IMR-90 (cell line): ENCODE results near the gene CDH16. TPM values are rescaled to one million over a fixed set of nuclear protein-coding genes. Genes with fewer than 3 reads are reported as not detected.

ENCODE experiments used
- ATAC-seq: fragments of 200-7000 bp; cut with Tn5 transposase; 2 replicates; pipeline ENCODE4 v1.9.1; 2020; ENCODE audit warnings: low read depth, mild to moderate bottlenecking, moderate library complexity
- BruUV-seq: library from RNA; stranded (reverse); fragments of 400-500 nt; replicated peaks from 2 replicates; lab custom pipeline; 2021; lab: Mats Ljungman, UMichigan
- CTCF ChIA-PET: fragments of 300-600 bp; formaldehyde crosslinking; extraction: SDS; loops from one replicate; lab custom pipeline; 2021; ENCODE audit warnings: antibody characterized with exemption; lab: Yijun Ruan, JAX
- POLR2A ChIA-PET: fragments of 300-600 bp; sonication (Branson Sonifier 250); formaldehyde crosslinking; loops from one replicate; lab custom pipeline; 2022; ENCODE audit warnings: antibody characterized with exemption; ENCODE audit not compliant: unreplicated experiment; lab: Charles Lee
- DNase-seq: peaks from one replicate; pipeline ENCODE4 v3.0.0; 2013
- H2AFZ ChIP-seq: replicated peaks from 2 replicates; pipeline ENCODE3; 2013; ENCODE audit warnings: low read length, mild to moderate bottlenecking; ENCODE audit not compliant: poor library complexity
- H2AK5ac ChIP-seq: 2 replicates; pipeline ENCODE4 v1.6.1; 2013; ENCODE audit warnings: low read depth, low read length, inconsistent platforms
- H2AK9ac ChIP-seq: replicated peaks from 2 replicates; pipeline ENCODE3; 2013; ENCODE audit warnings: mild to moderate bottlenecking, low read depth, low read length, moderate library complexity; ENCODE audit not compliant: poor library complexity
- H2BK120ac ChIP-seq: 2 replicates; pipeline ENCODE4 v1.6.1; 2013; ENCODE audit warnings: low read depth, low read length, inconsistent platforms
- H2BK15ac ChIP-seq: 3 replicates; pipeline ENCODE4 v1.6.1; 2013; ENCODE audit warnings: low read depth, low read length, inconsistent platforms
- H2BK20ac ChIP-seq: 2 replicates; pipeline ENCODE4 v1.6.1; 2013; ENCODE audit warnings: low read depth, mild to moderate bottlenecking, inconsistent platforms, low read length, moderate library complexity
- H2BK5ac ChIP-seq: 2 replicates; pipeline ENCODE4 v1.6.1; 2013; ENCODE audit warnings: mild to moderate bottlenecking, low read depth, low read length, inconsistent platforms; ENCODE audit not compliant: poor library complexity, severe bottlenecking
- H3K14ac ChIP-seq: replicated peaks from 2 replicates; pipeline ENCODE4 v1.6.1; 2013; ENCODE audit warnings: low read depth, low read length, inconsistent platforms
- H3K18ac ChIP-seq: 2 replicates; pipeline ENCODE4 v1.6.1; 2013; ENCODE audit warnings: low read depth, low read length, control low read depth
- H3K23ac ChIP-seq: 2 replicates; pipeline ENCODE4 v1.6.1; 2013; ENCODE audit warnings: low read depth, low read length, inconsistent platforms
- H3K27ac ChIP-seq: 2 replicates; pipeline ENCODE4 v1.5.1; 2013; ENCODE audit warnings: mild to moderate bottlenecking, control low read depth, low read length; ENCODE audit not compliant: insufficient read depth
- H3K27me3 ChIP-seq: 2 replicates; pipeline ENCODE4 v1.6.1; 2013; ENCODE audit warnings: low read length; ENCODE audit not compliant: control insufficient read depth, insufficient read depth
- H3K36me3 ChIP-seq: 2 replicates; pipeline ENCODE4 v1.6.1; 2013; ENCODE audit warnings: low read length, mixed read lengths; ENCODE audit not compliant: control insufficient read depth, insufficient read depth
- H3K4ac ChIP-seq: 2 replicates; pipeline ENCODE4 v1.6.1; 2013; ENCODE audit warnings: low read depth, low read length, inconsistent platforms
- H3K4me1 ChIP-seq: 2 replicates; pipeline ENCODE4 v1.6.1; 2013; ENCODE audit warnings: low read length, mixed read lengths; ENCODE audit not compliant: control insufficient read depth, insufficient read depth
- H3K4me2 ChIP-seq: 2 replicates; pipeline ENCODE4 v1.6.1; 2013; ENCODE audit warnings: low read depth, mild to moderate bottlenecking, control low read depth, low read length, moderate library complexity
- H3K4me3 ChIP-seq: 2 replicates; pipeline ENCODE4 v1.5.1; 2013; ENCODE audit warnings: low read depth, mild to moderate bottlenecking, control low read depth, low read length, moderate library complexity; ENCODE audit not compliant: insufficient read depth
- H3K56ac ChIP-seq: 2 replicates; pipeline ENCODE4 v1.6.1; 2013; ENCODE audit warnings: low read length, inconsistent platforms; ENCODE audit not compliant: insufficient read depth; ENCODE audit errors: extremely low read depth
- H3K79me1 ChIP-seq, 2 experiments: 2 replicates each; pipeline ENCODE4 v1.6.1; 2013; ENCODE audit warnings: low read length in 2 of 2, inconsistent platforms in 1 of 2, low read depth in 1 of 2
- H3K9ac ChIP-seq: 2 replicates; pipeline ENCODE4 v1.6.1; 2013; ENCODE audit warnings: low read depth, low read length, control low read depth
- H3K9me1 ChIP-seq: 2 replicates; pipeline ENCODE4 v1.6.1; 2013; ENCODE audit warnings: low read length, inconsistent platforms; ENCODE audit not compliant: insufficient read depth
- H3K9me3 ChIP-seq: 2 replicates; pipeline ENCODE4 v1.6.1; 2013; ENCODE audit warnings: low read length; ENCODE audit not compliant: control insufficient read depth, insufficient read depth
- H4K20me1 ChIP-seq: 2 replicates; pipeline ENCODE4 v1.6.1; 2013; ENCODE audit warnings: low read length, inconsistent platforms; ENCODE audit not compliant: insufficient read depth
- H4K5ac ChIP-seq: 2 replicates; pipeline ENCODE4 v1.6.1; 2013; ENCODE audit warnings: mild to moderate bottlenecking, low read depth, low read length, control low read depth
- H4K8ac ChIP-seq, 2 experiments: 2 replicates each; pipeline ENCODE4 v1.6.1; 2013; ENCODE audit warnings: low read depth in 2 of 2, low read length in 2 of 2, control low read depth in 1 of 2, inconsistent platforms in 1 of 2
- H4K91ac ChIP-seq: 2 replicates; pipeline ENCODE4 v1.6.1; 2013; ENCODE audit warnings: low read depth, low read length, inconsistent platforms; ENCODE audit not compliant: insufficient read depth
- CEBPB ChIP-seq: IDR thresholded peaks from 2 replicates; pipeline ENCODE4 v1.6.1; 2012; ENCODE audit warnings: low read depth, low read length, improper control_type of control experiment
- CHD1 ChIP-seq: IDR thresholded peaks from 2 replicates; pipeline ENCODE4 v1.6.1; 2012; ENCODE audit warnings: low read depth, low read length, improper control_type of control experiment
- CTCF ChIP-seq: conservative IDR thresholded peaks from 2 replicates; pipeline ENCODE4 v1.5.1; 2012; ENCODE audit warnings: mild to moderate bottlenecking, low read depth, low read length, improper control_type of control experiment
- ELK1 ChIP-seq: fragments of 150-350 bp; IDR thresholded peaks from 2 replicates; pipeline ENCODE4 v1.6.1; 2016; ENCODE audit warnings: low read depth, mild to moderate bottlenecking, low read length, moderate library complexity, borderline replicate concordance
- MAZ ChIP-seq: IDR thresholded peaks from 2 replicates; pipeline ENCODE4 v1.6.1; 2012; ENCODE audit warnings: low read depth, mild to moderate bottlenecking, low read length, improper control_type of control experiment, moderate library complexity, borderline replicate concordance
- POLR2A ChIP-seq: IDR thresholded peaks from 2 replicates; pipeline ENCODE4 v1.6.1; 2012; ENCODE audit warnings: mild to moderate bottlenecking, low read depth, low read length
- RAD21 ChIP-seq: IDR thresholded peaks from 2 replicates; pipeline ENCODE4 v1.6.1; 2012; ENCODE audit warnings: low read length, improper control_type of control experiment
- RCOR1 ChIP-seq: IDR thresholded peaks from 2 replicates; pipeline ENCODE4 v1.6.1; 2012; ENCODE audit warnings: mild to moderate bottlenecking, low read length, improper control_type of control experiment; ENCODE audit not compliant: insufficient replicate concordance
- RFX5 ChIP-seq: IDR thresholded peaks from 2 replicates; pipeline ENCODE4 v1.8.0; 2012; ENCODE audit warnings: low read depth, mild to moderate bottlenecking, low read length, moderate library complexity
- SMC3 ChIP-seq: fragments of 150-350 bp; IDR thresholded peaks from 2 replicates; pipeline ENCODE4 v1.6.1; 2016; ENCODE audit warnings: low read depth, mild to moderate bottlenecking, antibody characterized with exemption, low read length, moderate library complexity
- USF2 ChIP-seq: fragments of 150-350 bp; IDR thresholded peaks from 2 replicates; pipeline ENCODE4 v1.6.1; 2017; ENCODE audit warnings: mild to moderate bottlenecking, antibody characterized with exemption, low read length, low read depth
- WGBS, 2 experiments: methylation state at CpG; one replicate each; pipeline versions ENCODE4 v1.1.5 to v1.1.7; 2013; ENCODE audit warnings: missing lambda C conversion rate in 2 of 2; ENCODE audit not compliant: insufficient read length in 1 of 2; ENCODE audit errors: extremely low coverage in 2 of 2; 5-methylcytosine and 5-hydroxymethylcytosine counted together
- dilution Hi-C: fragments of 300-500 bp; cut with HindIII; formaldehyde crosslinking; loops from one replicate; pipeline ENCODE4 v1.14.3; 2018; ENCODE audit warnings: low sequenced_read_pairs; ENCODE audit not compliant: unreplicated experiment
- in situ Hi-C: fragments of 300-500 bp; cut with MboI; formaldehyde crosslinking; loops from 3 replicates; pipeline ENCODE4 v1.14.3; 2019; ENCODE audit warnings: low sequenced_read_pairs, inconsistent platforms, mixed read lengths
- intact Hi-C: fragments of 100-400 bp; cut with micrococcal nuclease; formaldehyde crosslinking; loops from 2 replicates; pipeline ENCODE4 v1.10.0; 2022
- polyA plus RNA-seq, 3 experiments: library from polyadenylated mRNA; depleted of rRNA; stranded (reverse); fragments of >200 nt; gene quantifications; 2 replicates each; pipeline ENCODE4 v1.2.3, GENCODE V29; 2012; ENCODE audit warnings: low replicate concordance in 1 of 3
- total RNA-seq: library from RNA; depleted of rRNA; stranded (reverse); fragments of >200 nt; gene quantifications from 2 replicates; pipeline ENCODE4 v1.2.3, GENCODE V29; 2012

The CDH16 gene
- total and polyA plus RNA-seq, 2 of the 4 experiments (the other 2 are of a cell fraction), result not detected

GRCh38 chr16:66936462-66936861, 17.8 kb upstream of the CDH16 start:
- Histone ChIP-seq H4K5ac (no peak overlapping the region), H2BK20ac (no peak overlapping the region), H3K14ac (0 out of 2 replicates have a peak overlapping the region, but pooled peaks have one; percentile 57), H2AK9ac (no peak overlapping the region), H2BK15ac (no peak overlapping the region), H3K4me1 (peaks cover 9% of the 10 kb centered on the region), H3K36me3 (peaks cover 47% of the 10 kb centered on the region), H3K9me3 (no peaks in the 10 kb centered on the region), H3K9ac (no peak overlapping the region), H3K18ac (no peak overlapping the region), H3K27me3 (no peaks in the 10 kb centered on the region), H4K20me1 (peaks cover 45% of the 10 kb centered on the region), H2AFZ (no peak overlapping the region), H3K4me3 (no peak overlapping the region), H3K9me1 (peaks cover 26% of the 10 kb centered on the region), H3K23ac (no peak overlapping the region), H4K8ac (no peak overlapping the region), H3K4ac (no peak overlapping the region), H3K56ac (no peak overlapping the region), H3K27ac (no peak overlapping the region), H2BK120ac (no peak overlapping the region), H3K79me1 (peaks cover 25 to 93% of the 10 kb centered on the region in 2 experiments), H4K91ac (no peak overlapping the region), H2BK5ac (no peak overlapping the region), H3K4me2 (peak overlapping the region; percentile 89), H2AK5ac (peak overlapping the region; percentile 3; the same call in 1 of the 2 replicates)
- ChIA-PET CTCF (no interaction called here), POLR2A (no interaction called here)
- intact Hi-C loops (no loop called here), in situ Hi-C loops (no loop called here), dilution Hi-C loops (no loop called here)
- BruUV-seq, result no TSS peak
- DNase-seq (no peak), ATAC-seq (no peak)
- TF ChIP-seq CTCF, result no peak
- TF ChIP-seq RAD21, result no peak
- no peak for TF ChIP-seq ELK1
- no peak for TF ChIP-seq CHD1
- TF ChIP-seq RCOR1, result no peak
- no peak for TF ChIP-seq POLR2A
- TF ChIP-seq MAZ, result no peak
- TF ChIP-seq RFX5, result no peak
- no peak for TF ChIP-seq CEBPB
- TF ChIP-seq USF2, result no peak
- TF ChIP-seq SMC3, result no peak
- WGBS, 2 experiments, result 95% methylated on average over 3 of the region's 6 CpGs; no CpG with 5 or more reads in 1 of the 2 experiments
